Activated T-helper 1 cell treated with anti-CD3 and anti-CD28 coated beads, Interleukin-2, amount 50 U/mL, for 16 hours (primary cell): Measurements from ENCODE around the gene ZNF557.

Experiments
- DNase-seq, 2 donors: peaks; one replicate each; pipeline ENCODE4 v3.0.0-alpha.2; 2020; ENCODE audit warnings: low read depth in 1 of 2, low spot score in 1 of 2

The ZNF557 gene

DNA sequence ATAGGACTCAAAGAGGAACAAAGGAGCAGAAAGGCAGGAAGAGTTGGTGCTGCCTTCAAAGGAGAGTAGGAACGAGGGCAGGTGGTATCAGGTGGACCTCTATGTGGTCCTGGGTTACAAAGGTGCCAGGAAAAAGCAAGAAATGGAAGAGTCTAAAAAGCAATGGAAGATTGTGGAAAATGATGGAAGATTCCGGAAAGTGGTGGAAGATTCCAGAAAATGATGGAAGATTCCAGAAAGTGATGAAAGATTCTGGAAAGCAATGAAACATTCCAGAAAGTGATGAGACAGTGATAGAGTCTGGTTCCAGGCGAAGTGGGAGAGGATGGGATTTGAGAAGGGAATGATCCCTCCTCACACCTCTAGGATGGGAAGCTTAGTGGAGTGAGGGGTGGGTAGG, 55.3 kb downstream of the ZNF557 start:
- DNase-seq, result no peak

DNA sequence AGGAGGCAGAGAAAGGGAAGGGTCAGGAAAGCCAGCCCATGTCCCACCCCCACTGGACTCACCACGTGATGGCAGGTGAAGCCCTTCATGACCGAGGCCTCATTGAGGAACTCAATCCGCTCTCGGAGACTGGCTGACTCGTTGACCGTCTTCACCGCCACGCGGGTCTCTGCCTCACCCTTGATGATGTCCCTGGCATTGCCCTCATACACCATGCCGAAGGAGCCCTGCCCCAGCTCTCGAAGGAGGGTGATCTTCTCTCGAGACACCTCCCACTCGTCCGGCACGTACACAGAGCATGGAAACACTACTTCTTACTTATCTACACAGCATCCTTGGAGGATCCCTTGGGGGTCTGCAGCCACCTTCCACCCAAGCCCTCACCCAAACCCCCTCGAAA, 55.7 kb downstream of the ZNF557 start:
- DNase-seq, result no peak

DNA sequence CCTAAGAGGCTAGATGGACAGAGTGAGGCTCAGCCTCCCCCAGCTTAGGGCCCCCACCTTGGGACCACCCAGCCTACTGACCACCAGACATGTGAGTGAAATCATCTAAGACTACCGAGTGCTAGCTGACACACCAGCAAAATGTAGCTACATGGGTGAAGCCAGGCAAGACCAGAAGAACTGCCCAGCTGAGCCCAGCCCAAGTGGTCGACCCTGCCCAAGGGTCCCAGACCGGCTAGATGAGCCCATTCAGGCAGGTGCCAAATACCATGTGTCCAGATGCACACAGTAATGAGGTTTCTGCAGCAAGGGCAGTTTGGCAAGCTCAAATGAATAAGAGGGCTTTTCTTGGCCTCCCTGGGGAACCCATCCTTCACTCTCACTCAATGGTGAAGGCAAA, 56.6 kb downstream of the ZNF557 start:
- no peak for DNase-seq

- DNase-seq, result no peak
Observed at GRCh38 chr19:7130043-7130442, 60.5 kb downstream of the ZNF557 start.

GRCh38 chr19:7132054-7132453, 62.6 kb downstream of the ZNF557 start:
- DNase-seq, result no peak

DNA sequence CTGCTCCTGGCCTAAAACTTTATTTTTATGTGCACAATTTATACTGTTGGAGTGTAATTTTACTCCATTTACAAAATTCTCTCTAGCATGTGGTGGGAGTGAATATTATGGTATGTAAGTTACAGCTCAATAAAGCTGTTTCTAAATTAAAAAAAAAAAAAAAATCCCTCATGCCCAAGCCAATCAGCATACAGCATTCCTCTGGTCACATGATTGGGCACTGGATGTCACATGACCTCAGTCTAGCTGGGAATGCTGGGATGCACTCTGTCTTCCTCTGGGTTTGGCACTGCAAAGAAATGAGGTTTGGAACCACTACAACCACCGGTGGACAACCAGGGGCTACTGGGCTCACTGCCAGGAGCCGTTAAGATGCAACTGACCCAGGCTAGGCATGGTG, 67.6 kb downstream of the ZNF557 start:
- DNase-seq, result no peak
